T47D (cell line): Measurements from ENCODE around the gene OR2T29.
"Not testable (repeated sequence)": the region's sequence is repeated elsewhere in the genome, so short reads cannot be mapped to it uniquely, and the experiment has no call there.

Experiments
- DNase-seq, 2 experiments: peaks; one replicate each; pipeline versions ENCODE4 v3.0.0 to v3.0.0-alpha.2; 2011 to 2012; ENCODE audit warnings: low read depth in 1 of 2, low spot score in 1 of 2
- JUND ChIP-seq: IDR thresholded peaks from 2 replicates; pipeline ENCODE4 v1.6.1; 2012; ENCODE audit warnings: low read depth
- in situ Hi-C: cut with HindIII; loops from 2 replicates; pipeline ENCODE4 v1.10.0; 2016; ENCODE audit warnings: low sequenced_read_pairs, low pct_unique_long_range_greater_than_20kb

OR2T29 gene

DNA sequence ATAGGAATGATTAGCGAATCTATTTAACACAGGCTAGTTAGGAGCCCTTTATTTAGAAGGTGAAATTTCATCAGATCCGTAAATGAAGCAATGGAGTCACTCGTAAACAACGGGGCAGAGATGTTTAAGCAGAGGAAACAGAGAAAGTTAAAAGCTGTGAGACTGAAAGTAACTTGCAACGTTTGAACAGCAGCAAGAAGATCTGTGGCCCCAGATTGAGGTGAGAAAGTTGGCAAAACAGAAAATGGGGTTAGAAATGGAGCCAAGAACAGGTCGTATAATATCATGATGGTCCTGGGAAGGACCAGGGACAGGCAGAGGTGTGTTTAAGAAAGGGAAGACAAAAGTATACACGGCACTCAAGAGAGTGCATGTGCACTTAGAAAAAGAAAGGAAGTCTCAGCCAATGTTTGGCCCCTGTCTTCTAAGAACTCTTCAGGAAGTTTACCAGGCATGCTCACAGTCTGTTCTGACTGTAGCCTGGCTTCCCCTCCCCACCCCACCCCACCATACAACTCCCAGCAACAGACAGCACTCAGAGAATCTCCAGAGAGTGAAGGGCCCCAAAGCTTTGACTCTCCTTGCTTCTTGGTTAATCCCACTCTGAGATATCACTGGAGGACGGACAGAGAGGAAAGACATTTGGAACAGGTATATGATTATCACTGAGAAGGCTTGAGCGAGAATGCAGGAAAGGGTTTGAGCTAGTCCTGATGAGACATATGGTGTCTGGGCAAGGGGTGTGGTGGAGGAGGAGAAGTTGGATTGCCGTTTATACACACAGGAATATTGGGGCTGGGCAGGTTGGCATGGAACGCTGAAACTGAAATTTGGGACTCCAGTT is 3.2 kb upstream of the OR2T29 start:
- DNase-seq, in situ Hi-C loops: not testable (repeated sequence)

DNA sequence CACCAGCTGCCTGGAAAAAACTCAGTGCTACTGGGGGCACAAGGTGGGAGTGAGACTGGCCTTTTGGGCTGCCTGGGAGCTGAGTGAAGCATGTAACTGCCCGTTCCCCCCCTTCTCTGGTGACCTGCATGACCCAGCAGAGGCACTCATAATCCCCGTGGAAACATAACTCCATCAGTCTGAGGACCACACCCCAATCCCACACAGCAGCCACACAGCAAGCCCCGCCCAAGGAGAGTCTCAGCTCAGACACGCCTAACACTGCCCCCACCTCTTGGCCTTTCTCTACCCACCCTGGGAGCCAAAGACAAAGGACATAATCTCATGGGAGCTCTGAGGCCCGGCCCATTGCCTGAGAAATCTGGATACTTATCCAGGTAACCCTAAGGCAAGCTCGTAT is 11.5 kb downstream of the OR2T29 start:
- in situ Hi-C loops, DNase-seq: not testable (repeated sequence)

DNA sequence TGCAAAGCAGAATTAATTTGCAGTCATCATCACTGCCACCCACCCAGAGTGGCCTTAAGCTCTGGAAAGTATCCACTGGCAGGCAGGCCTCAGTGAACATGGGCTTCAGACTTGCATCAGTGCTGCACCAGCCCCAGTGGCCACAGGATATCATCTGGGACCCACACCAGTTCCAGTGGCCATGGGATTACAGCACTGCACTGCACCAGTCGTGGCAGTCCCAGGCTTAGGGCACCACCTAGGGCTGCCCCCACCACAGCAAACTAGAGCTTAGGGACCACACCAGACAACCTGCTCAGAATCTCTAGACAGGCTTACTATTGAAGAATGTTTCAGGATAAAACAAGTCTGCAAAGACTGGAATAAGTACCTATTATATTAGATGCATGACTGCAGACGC is 15.2 kb downstream of the OR2T29 start:
- in situ Hi-C loops, DNase-seq: not testable (repeated sequence)

DNA sequence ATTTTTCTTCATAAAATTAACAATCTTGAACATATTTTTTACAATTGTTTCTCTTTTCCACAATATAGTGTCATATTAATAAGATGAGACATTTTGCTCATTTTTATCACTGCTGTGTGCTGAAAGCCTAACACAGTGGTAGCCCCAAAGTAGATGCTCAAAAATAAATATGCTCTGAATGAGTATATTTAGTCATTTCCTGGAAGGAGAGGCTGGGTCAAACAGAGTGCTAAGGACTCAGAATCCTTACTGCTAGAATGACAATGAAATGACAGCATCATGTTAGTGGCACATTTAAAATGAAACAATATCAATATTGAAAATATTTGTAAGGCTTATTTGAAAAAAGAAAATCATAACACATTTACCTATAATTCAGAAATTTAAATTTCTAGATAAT is 25.1 kb downstream of the OR2T29 start:
- in situ Hi-C loops, DNase-seq: not testable (repeated sequence)

DNA sequence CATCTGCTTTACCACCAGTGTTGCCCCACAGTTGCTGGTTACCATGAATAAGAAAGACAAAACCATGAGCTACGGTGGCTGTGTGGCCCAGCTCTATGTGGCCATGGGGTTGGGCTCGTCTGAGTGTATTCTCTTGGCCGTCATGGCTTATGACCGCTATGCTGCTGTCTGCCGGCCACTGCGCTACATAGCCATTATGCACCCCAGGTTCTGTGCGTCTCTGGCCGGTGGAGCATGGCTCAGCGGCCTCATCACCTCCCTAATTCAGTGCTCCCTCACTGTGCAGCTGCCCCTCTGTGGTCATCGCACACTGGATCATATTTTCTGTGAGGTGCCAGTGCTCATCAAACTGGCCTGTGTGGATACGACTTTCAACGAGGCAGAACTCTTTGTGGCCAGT is 40.7 kb downstream of the OR2T29 start:
- TF ChIP-seq JUND, result no peak
- no peak for DNase-seq
- in situ Hi-C loops, result no loop called here

DNA sequence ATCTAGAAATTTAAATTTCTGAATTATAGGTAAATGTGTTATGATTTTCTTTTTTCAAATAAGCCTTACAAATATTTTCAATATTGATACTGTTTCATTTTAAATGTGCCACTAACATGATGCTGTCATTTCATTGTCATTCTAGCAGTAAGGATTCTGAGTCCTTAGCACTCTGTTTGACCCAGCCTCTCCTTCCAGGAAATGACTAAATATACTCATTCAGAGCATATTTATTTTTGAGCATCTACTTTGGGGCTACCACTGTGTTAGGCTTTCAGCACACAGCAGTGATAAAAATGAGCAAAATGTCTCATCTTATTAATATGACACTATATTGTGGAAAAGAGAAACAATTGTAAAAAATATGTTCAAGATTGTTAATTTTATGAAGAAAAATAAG is 52.4 kb downstream of the OR2T29 start:
- in situ Hi-C loops, result not testable (repeated sequence)

DNA sequence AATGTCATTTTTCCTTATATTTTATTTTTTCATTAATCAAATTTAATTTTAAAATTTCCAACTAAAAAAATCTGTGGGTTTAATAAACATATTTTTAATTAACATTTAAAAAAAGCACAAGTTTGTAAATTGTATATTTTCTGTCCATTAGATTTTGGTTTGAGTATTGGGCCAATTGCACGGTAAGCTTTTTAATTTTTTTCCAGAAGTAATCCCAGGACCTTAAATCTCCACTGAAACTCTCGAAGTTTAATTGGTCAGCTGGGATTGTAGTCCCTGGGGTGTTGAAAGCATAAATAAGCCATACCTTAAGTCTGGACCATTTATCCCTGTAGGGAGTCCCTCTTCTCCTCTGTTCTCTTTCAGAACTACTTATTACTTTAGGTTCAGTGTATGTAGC is 54.8 kb downstream of the OR2T29 start, which contains the start of gene OR2G6:
Gene OR2G6, plus strand, starts transcription at position 301 of the 400 bp plus-strand sequence. CDS start 13,574 bp downstream, outside the sequence.
- in situ Hi-C loops, DNase-seq: not testable (repeated sequence)

More for the DNA sequence above, 52.4 kb downstream of the OR2T29 start:
- DNase-seq, result not testable (repeated sequence)
